Motor neuron (in vitro differentiated cells): Measurements from ENCODE around the gene SCLY. TPM values are rescaled to one million over a fixed set of nuclear protein-coding genes. Genes with fewer than 3 reads are reported as not detected.
A peak's percentile ranks its signal among the peaks of the same experiment; 100 is the strongest.

ENCODE experiments used
- ATAC-seq, 8 experiments: fragments of 200-7000 bp; cut with Tn5 transposase; replicated peaks in 6 of 8; 2 replicates each; pipeline ENCODE4 v1.8.0; 2021; ENCODE audit warnings: mild to moderate bottlenecking in 8 of 8, moderate library complexity in 8 of 8
- H3K27ac ChIP-seq, 2 donors: fragments of 250-450 bp; sonication (Bioruptor Pico); 2 replicates each; pipeline ENCODE4 v1.9.0; 2021; ENCODE audit warnings: antibody characterized with exemption in 2 of 2, mild to moderate bottlenecking in 2 of 2, moderate library complexity in 1 of 2
- H3K4me1 ChIP-seq, 2 donors: fragments of 250-450 bp; sonication (Bioruptor Pico); replicated peaks in 1 of 2; 2 replicates each; pipeline ENCODE4 v1.6.1; 2021; ENCODE audit warnings: antibody characterized with exemption in 2 of 2, mild to moderate bottlenecking in 2 of 2, moderate library complexity in 1 of 2
- H3K4me3 ChIP-seq, 5 donors: fragments of 250-450 bp; sonication (Bioruptor Pico); 2 replicates each; pipeline ENCODE4 v1.9.0; 2021; ENCODE audit warnings: antibody characterized with exemption in 5 of 5, mild to moderate bottlenecking in 5 of 5, moderate library complexity in 4 of 5
- WGBS, 10 experiments: fragments of 450-650 bp; shearing (Covaris generic); methylation state at CpG; one replicate each; pipeline ENCODE4 v1.0.0; 2022; 5-methylcytosine and 5-hydroxymethylcytosine counted together
- in situ Hi-C, 9 experiments: fragments of 400-800 bp; cut with MboI; loops; one replicate each; pipeline ENCODE4 v1.15.0; 2021; ENCODE audit warnings: low sequenced_read_pairs in 9 of 9, low pct_unique_long_range_greater_than_20kb in 2 of 9; ENCODE audit not compliant: unreplicated experiment in 9 of 9
- total RNA-seq, 8 experiments: library from RNA; unstranded; fragments of 300-600 nt; gene quantifications; 2 replicates each; pipeline versions ENCODE4 v1.2.3 to v1.2.4, GENCODE V29; 2022

The SCLY gene
- total RNA-seq, 8 experiments from 2014 or later = 7.4 to 40.7 (median 12.4) TPM

- H3K27ac ChIP-seq = no peak overlapping the region
- no peak for ATAC-seq
- in situ Hi-C loops = no loop called here
- peaks cover 18 to 19% of the 10 kb centered on the region in 2 donors for H3K4me1 ChIP-seq
- H3K4me3 ChIP-seq = no peak overlapping the region
- WGBS, 10 experiments = 0 to 100% (median 92%) methylated on average over 1 to 2 of the region's 20 CpGs; no CpG with 5 or more reads in 6 of the 10 experiments
Observed at GRCh38 chr2:238125127-238125885, 64.5 kb downstream of the SCLY start.

- no peak overlapping the region for H3K4me3 ChIP-seq
- 52 to 100% (median 100%) methylated on average over 1 to 2 of the region's 2 CpGs; no CpG with 5 or more reads in 6 of the 10 experiments for WGBS, 10 experiments
- peaks cover 11 to 12% of the 10 kb centered on the region in 2 donors for H3K4me1 ChIP-seq
- in situ Hi-C loops = no loop called here
- ATAC-seq = no peak
- H3K27ac ChIP-seq = no peak overlapping the region
Observed at GRCh38 chr2:238126338-238126737, 65.5 kb downstream of the SCLY start.

- in situ Hi-C loops = no loop called here
- WGBS, 10 experiments = 40 to 100% (median 83%) methylated on average over 1 to 2 of the region's 2 CpGs; no CpG with 5 or more reads in 5 of the 10 experiments
- peaks cover 11 to 12% of the 10 kb centered on the region in 2 donors for H3K4me1 ChIP-seq
- H3K27ac ChIP-seq = no peak overlapping the region
- no peak for ATAC-seq
- no peak overlapping the region for H3K4me3 ChIP-seq
Observed at GRCh38 chr2:238126775-238127164, 66.0 kb downstream of the SCLY start.

- H3K4me1 ChIP-seq = peaks cover 11 to 12% of the 10 kb centered on the region in 2 donors
- 10 to 100% (median 82%) methylated on average over 1 to 3 of the region's 36 CpGs; no CpG with 5 or more reads in 6 of the 10 experiments for WGBS, 10 experiments
- in situ Hi-C loops = no loop called here
- no peak overlapping the region for H3K4me3 ChIP-seq
- peak; percentile 80 to 98 (median 86) for ATAC-seq
- peak overlapping the region in 1 of 2 donors; percentile 7 for H3K27ac ChIP-seq
Observed at GRCh38 chr2:238127165-238128060, 66.6 kb downstream of the SCLY start.

- Histone ChIP-seq H3K27ac (no peak overlapping the region), H3K4me1 (peaks cover 10 to 11% of the 10 kb centered on the region in 2 donors), H3K4me3 (no peak overlapping the region)
- no peak for ATAC-seq
- WGBS, 10 experiments = 78 to 95% (median 90%) methylated on average over 6 to 10 of the region's 22 CpGs; no CpG with 5 or more reads in 7 of the 10 experiments
- in situ Hi-C loops = no loop called here
Observed at GRCh38 chr2:238128061-238128440, 67.2 kb downstream of the SCLY start.

GRCh38 chr2:238128534-238129001 lies 67.8 kb downstream of the SCLY start:
- Histone ChIP-seq H3K4me1 (peaks cover 10 to 11% of the 10 kb centered on the region in 2 donors), H3K4me3 (no peak overlapping the region), H3K27ac (no peak overlapping the region)
- WGBS, 10 experiments = 54 to 100% (median 87%) methylated on average over 1 to 14 of the region's 30 CpGs; no CpG with 5 or more reads in 7 of the 10 experiments
- in situ Hi-C loops = no loop called here
- no peak for ATAC-seq

- H3K4me1 ChIP-seq = peaks cover 10 to 11% of the 10 kb centered on the region in 2 donors
- ATAC-seq = no peak
- in situ Hi-C loops = no loop called here
- 69 to 100% (median 84%) methylated on average over 1 to 6 of the region's 22 CpGs; no CpG with 5 or more reads in 5 of the 10 experiments for WGBS, 10 experiments
- no peak overlapping the region for H3K4me3 ChIP-seq
- H3K27ac ChIP-seq = no peak overlapping the region
Observed at GRCh38 chr2:238129166-238130010, 68.6 kb downstream of the SCLY start.

GRCh38 chr2:238130111-238130695 lies 69.4 kb downstream of the SCLY start:
- Histone ChIP-seq H3K27ac (no peak overlapping the region), H3K4me3 (no peak overlapping the region), H3K4me1 (peaks cover 10 to 11% of the 10 kb centered on the region in 2 donors)
- 90 to 100% methylated on average over 2 to 7 of the region's 28 CpGs; no CpG with 5 or more reads in 8 of the 10 experiments for WGBS, 10 experiments
- ATAC-seq = no peak
- in situ Hi-C loops = no loop called here

- no peak overlapping the region for H3K27ac ChIP-seq
- H3K4me1 ChIP-seq = peaks cover 10 to 11% of the 10 kb centered on the region in 2 donors
- no peak overlapping the region for H3K4me3 ChIP-seq
- no CpG with 5 or more reads among the region's 68 CpGs for WGBS, 10 experiments
- ATAC-seq = no peak
- in situ Hi-C loops = no loop called here
Observed at GRCh38 chr2:238130696-238131628, 70.2 kb downstream of the SCLY start.

- in situ Hi-C loops = no loop called here
- ATAC-seq = no peak
- Histone ChIP-seq H3K4me3 (no peak overlapping the region), H3K4me1 (peaks cover 8% of the 10 kb centered on the region in 2 donors), H3K27ac (no peak overlapping the region)
- 92 to 100% methylated on average over 1 to 2 of the region's 14 CpGs; no CpG with 5 or more reads in 8 of the 10 experiments for whole genome bisulfite sequencing, 10 experiments
Observed at GRCh38 chr2:238131761-238132462, 71.1 kb downstream of the SCLY start.
